HG02840 (cell line): Measurements from ENCODE around the gene CEACAM7.
"Not testable (repeated sequence)": the region's sequence is repeated elsewhere in the genome, so short reads cannot be mapped to it uniquely, and the experiment has no call there.

Experiments
- ATAC-seq: cut with Tn5 transposase; IDR thresholded peaks from one replicate; pipeline ENCODE4 v1.9.1; 2021; ENCODE audit warnings: mild to moderate bottlenecking, moderate library complexity, moderate number of reproducible peaks; ENCODE audit not compliant: unreplicated experiment, low FRiP score

The CEACAM7 gene

GRCh38 chr19:41688098-41688497 is at the start of gene CEACAM7:
Gene CEACAM7 (minus strand): TSS chr19:41688270. CDS start chr19:41688165, 105 bp downstream.
- ATAC-seq: no peak

- no peak for ATAC-seq
Observed at GRCh38 chr19:41735071-41735600, 47.1 kb upstream of the CEACAM7 start.

- no peak for ATAC-seq
Observed at GRCh38 chr19:41734585-41734984, 46.5 kb upstream of the CEACAM7 start.

GRCh38 chr19:41734156-41734555 is 46.1 kb upstream of the CEACAM7 start:
- ATAC-seq: no peak

GRCh38 chr19:41726493-41726892 is 38.4 kb upstream of the CEACAM7 start:
- no peak for ATAC-seq

- no peak for ATAC-seq
Observed at GRCh38 chr19:41720103-41720502, 32.0 kb upstream of the CEACAM7 start.

- no peak for ATAC-seq
Observed at GRCh38 chr19:41718761-41719160, 30.7 kb upstream of the CEACAM7 start.

- ATAC-seq: no peak
Observed at GRCh38 chr19:41714598-41714997, 26.5 kb upstream of the CEACAM7 start.

GRCh38 chr19:41711376-41712261 is 23.5 kb upstream of the CEACAM7 start:
- ATAC-seq: no peak

GRCh38 chr19:41709951-41710645 is 22.0 kb upstream of the CEACAM7 start:
- no peak for ATAC-seq

GRCh38 chr19:41709516-41709915 is 21.4 kb upstream of the CEACAM7 start:
- not testable (repeated sequence) for ATAC-seq

- no peak for ATAC-seq
Observed at GRCh38 chr19:41708481-41708880, 20.4 kb upstream of the CEACAM7 start, which contains the start of gene CEACAM5. Gene CEACAM5 (plus strand): TSS chr19:41708626. CDS start chr19:41708732, 106 bp downstream.

- ATAC-seq: no peak
Observed at GRCh38 chr19:41707871-41708371, 19.9 kb upstream of the CEACAM7 start.

GRCh38 chr19:41707502-41707812 is 19.4 kb upstream of the CEACAM7 start:
- ATAC-seq: no peak

- no peak for ATAC-seq
Observed at GRCh38 chr19:41706741-41707501, 18.9 kb upstream of the CEACAM7 start.

- no peak for ATAC-seq
Observed at GRCh38 chr19:41705393-41706174, 17.5 kb upstream of the CEACAM7 start.

- ATAC-seq: no peak
Observed at GRCh38 chr19:41703602-41704293, 15.7 kb upstream of the CEACAM7 start.

GRCh38 chr19:41702171-41702651 is 14.1 kb upstream of the CEACAM7 start:
- no peak for ATAC-seq
